Nephron progenitor cell (in vitro differentiated cells): ENCODE results near the gene SOX15.

ENCODE experiments used
- DNase-seq: peaks from one replicate; pipeline ENCODE4 v3.0.0; 2021
- H3K27ac Mint-ChIP-seq: 2 replicates; pipeline ENCODE4 v1.8.0; 2021; ENCODE audit warnings: mild to moderate bottlenecking, moderate library complexity, mixed read lengths
- H3K27me3 Mint-ChIP-seq: 2 replicates; pipeline ENCODE4 v1.8.0; 2021; ENCODE audit warnings: mild to moderate bottlenecking, low read depth, mixed read lengths; ENCODE audit not compliant: poor library complexity
- H3K36me3 Mint-ChIP-seq: 2 replicates; pipeline ENCODE4 v1.8.0; 2021; ENCODE audit warnings: low read depth, mixed read lengths
- H3K4me1 Mint-ChIP-seq: 2 replicates; pipeline ENCODE4 v1.8.0; 2021; ENCODE audit warnings: mixed read lengths
- H3K4me3 Mint-ChIP-seq: 2 replicates; pipeline ENCODE4 v1.8.0; 2021; ENCODE audit warnings: mild to moderate bottlenecking, moderate library complexity, mixed read lengths
- H3K9me3 Mint-ChIP-seq: 2 replicates; pipeline ENCODE4 v1.8.0; 2021; ENCODE audit warnings: mild to moderate bottlenecking, moderate library complexity, mixed read lengths
- TF ChIP-seq, protein P1 (sequence below): fragments of 200-600 bp; sonication (generic); IDR thresholded peaks from 2 replicates; pipeline ENCODE4 v1.5.0; 2021; ENCODE audit warnings: antibody characterized with exemption

SOX15 gene

DNA sequence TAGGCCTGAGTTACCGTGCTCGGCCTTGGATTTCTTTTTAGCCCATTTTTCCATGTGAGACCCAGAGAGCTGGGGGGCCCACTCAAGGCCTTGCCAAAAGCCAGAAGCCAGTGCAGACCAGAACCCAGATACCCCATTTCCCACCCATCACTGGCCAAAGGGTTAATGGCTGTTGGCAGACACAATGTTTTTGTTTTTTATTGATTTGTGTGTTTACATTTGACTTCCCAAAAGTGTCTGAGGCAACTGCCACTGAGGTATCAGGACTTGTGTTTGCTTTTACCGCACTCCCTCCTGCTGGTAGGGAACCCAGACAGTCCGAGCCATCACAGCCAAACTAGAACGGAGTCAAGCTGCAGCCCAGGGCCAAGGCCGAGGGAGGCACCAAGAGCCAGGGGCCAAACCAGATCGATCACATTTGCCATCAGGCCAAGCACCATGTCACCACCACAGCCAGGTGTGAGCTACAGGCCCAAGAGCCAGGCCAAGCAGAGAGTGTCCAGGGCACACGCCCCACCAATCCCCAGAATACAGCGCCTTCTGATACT lies 48.7 kb downstream of the SOX15 start:
- no peak for DNase-seq
- Mint-ChIP-seq H3K27me3 (peaks cover 36% of the 10 kb centered on the region), H3K27ac (no peak overlapping the region), H3K9me3 (peaks cover 26% of the 10 kb centered on the region), H3K36me3 (peaks cover 5% of the 10 kb centered on the region), H3K4me3 (no peak overlapping the region), H3K4me1 (no peaks in the 10 kb centered on the region)
- TF ChIP-seq, protein P1, sequence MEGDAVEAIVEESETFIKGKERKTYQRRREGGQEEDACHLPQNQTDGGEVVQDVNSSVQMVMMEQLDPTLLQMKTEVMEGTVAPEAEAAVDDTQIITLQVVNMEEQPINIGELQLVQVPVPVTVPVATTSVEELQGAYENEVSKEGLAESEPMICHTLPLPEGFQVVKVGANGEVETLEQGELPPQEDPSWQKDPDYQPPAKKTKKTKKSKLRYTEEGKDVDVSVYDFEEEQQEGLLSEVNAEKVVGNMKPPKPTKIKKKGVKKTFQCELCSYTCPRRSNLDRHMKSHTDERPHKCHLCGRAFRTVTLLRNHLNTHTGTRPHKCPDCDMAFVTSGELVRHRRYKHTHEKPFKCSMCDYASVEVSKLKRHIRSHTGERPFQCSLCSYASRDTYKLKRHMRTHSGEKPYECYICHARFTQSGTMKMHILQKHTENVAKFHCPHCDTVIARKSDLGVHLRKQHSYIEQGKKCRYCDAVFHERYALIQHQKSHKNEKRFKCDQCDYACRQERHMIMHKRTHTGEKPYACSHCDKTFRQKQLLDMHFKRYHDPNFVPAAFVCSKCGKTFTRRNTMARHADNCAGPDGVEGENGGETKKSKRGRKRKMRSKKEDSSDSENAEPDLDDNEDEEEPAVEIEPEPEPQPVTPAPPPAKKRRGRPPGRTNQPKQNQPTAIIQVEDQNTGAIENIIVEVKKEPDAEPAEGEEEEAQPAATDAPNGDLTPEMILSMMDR, result no peak

DNA sequence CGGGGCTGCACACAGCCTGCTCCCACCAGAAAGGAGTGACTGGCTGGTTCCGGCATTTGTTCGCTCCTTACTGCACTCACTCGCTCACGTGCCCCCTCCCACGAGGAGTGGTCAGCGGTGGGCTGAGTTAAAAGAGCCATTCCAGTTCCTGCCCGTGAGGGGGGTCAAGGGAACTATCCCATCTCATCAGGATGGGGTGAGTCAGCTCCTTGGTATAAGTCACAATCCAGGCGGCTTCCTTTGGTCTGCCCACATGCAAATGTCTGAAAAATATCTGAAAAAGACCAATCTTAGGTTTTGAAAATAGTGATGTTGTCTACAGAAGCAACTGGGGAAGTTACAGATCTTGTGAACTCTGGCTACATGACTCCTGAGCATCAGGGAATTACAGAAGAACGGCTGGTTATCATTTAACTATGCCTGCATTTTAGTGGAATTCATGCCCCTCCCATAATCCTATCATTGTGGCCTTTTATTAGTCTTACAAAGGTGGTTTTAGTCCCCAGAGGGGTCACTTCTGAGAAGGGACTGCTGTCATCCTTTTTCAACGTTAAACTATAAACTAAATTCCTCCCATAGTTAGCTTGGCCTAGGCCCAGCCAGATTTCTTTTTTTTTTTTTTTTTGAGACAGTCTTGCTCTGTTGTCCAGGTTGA lies 50.9 kb downstream of the SOX15 start:
- TF ChIP-seq, protein P1, result no peak
- DNase-seq, result no peak
- Mint-ChIP-seq H3K27me3 (peaks cover 25% of the 10 kb centered on the region), H3K36me3 (peaks cover 5% of the 10 kb centered on the region), H3K9me3 (peaks cover 31% of the 10 kb centered on the region), H3K4me3 (no peak overlapping the region), H3K4me1 (no peaks in the 10 kb centered on the region), H3K27ac (no peak overlapping the region)
